K562 (cell line): ENCODE measurements around the gene DYTN. TPM values are rescaled to one million over a fixed set of nuclear protein-coding genes. Genes with fewer than 3 reads are reported as not detected.
A peak's percentile ranks its signal among the peaks of the same experiment; 100 is the strongest.

Source experiments
- ATF7 ChIP-seq: fragments of 450-650 bp; IDR thresholded peaks from 2 replicates; pipeline ENCODE4 v1.7.1; 2014; ENCODE audit warnings: mild to moderate bottlenecking, moderate library complexity
- KLF1 ChIP-seq: fragments of 450-650 bp; IDR thresholded peaks from 2 replicates; pipeline ENCODE4 v1.6.1; 2016; ENCODE audit warnings: missing genetic modification characterization, missing compliant biosample characterization
- MAFG ChIP-seq: fragments of 450-650 bp; conservative IDR thresholded peaks from 2 replicates; pipeline ENCODE4 v1.6.1; 2016; ENCODE audit warnings: missing genetic modification characterization, missing compliant biosample characterization
- MAFK ChIP-seq: IDR thresholded peaks from 2 replicates; pipeline ENCODE4 v1.6.1; 2011; ENCODE audit warnings: low read length, improper control_type of control experiment
- NCOA1 ChIP-seq: fragments of 450-650 bp; IDR thresholded peaks from 2 replicates; pipeline ENCODE4 v1.6.1; 2016; ENCODE audit warnings: low read depth
- SAP30 ChIP-seq: fragments of 200-600 bp; sonication (generic); IDR thresholded peaks from 2 replicates; pipeline ENCODE4 v1.6.1; 2012; ENCODE audit warnings: borderline replicate concordance, low read depth, mild to moderate bottlenecking, moderate library complexity, low read length, control low read depth, inconsistent platforms; ENCODE audit not compliant: insufficient read depth, poor library complexity, severe bottlenecking
- SREBF1 ChIP-seq: fragments of 150-350 bp; IDR thresholded peaks from 2 replicates; pipeline ENCODE4 v1.6.1; 2014; ENCODE audit warnings: antibody characterized with exemption, low read depth, low read length, borderline replicate concordance
- STAT5B ChIP-seq: fragments of 250-450 bp; sonication (Bioruptor Pico); IDR thresholded peaks from 2 replicates; pipeline ENCODE4 v1.8.0; 2021; ENCODE audit warnings: mild to moderate bottlenecking, inconsistent platforms
- TEAD1 ChIP-seq, 2 experiments: fragments of 450-650 bp in 1 of 2; sonication (generic) in 1 of 2; formaldehyde crosslinking; IDR thresholded peaks; 2 replicates each; pipeline versions ENCODE4 v1.4.0 to v1.8.0; 2020 to 2022; ENCODE audit warnings: mild to moderate bottlenecking in 2 of 2, missing genetic modification reagents in 1 of 2
- TEAD2 ChIP-seq: fragments of 450-650 bp; IDR thresholded peaks from 2 replicates; pipeline ENCODE4 v1.6.1; 2016; ENCODE audit warnings: missing genetic modification characterization, control low read depth, missing compliant biosample characterization
- ZFP36 ChIP-seq: fragments of 150-350 bp; IDR thresholded peaks from 2 replicates; pipeline ENCODE4 v1.6.1; 2018; ENCODE audit warnings: low read length, low read depth; ENCODE audit not compliant: partially characterized antibody
- ZNF699 ChIP-seq: fragments of 250-450 bp; sonication (Bioruptor Pico); IDR thresholded peaks from 2 replicates; pipeline ENCODE4 v1.8.0; 2021; ENCODE audit warnings: mild to moderate bottlenecking, moderate library complexity; ENCODE audit not compliant: insufficient replicate concordance
- polyA plus RNA-seq, 8 experiments: library from polyadenylated mRNA; depleted of rRNA in 4 of 8; stranded (reverse) in 5 of 8; unstranded in 3 of 8; fragments of >200 nt; fragmentation: Nextera tagmentation in 2 of 8; fragmentation: Illumina TruSeq in 1 of 8; extraction: Ambion mirVana in 2 of 8; extraction: Trizol in 1 of 8; gene quantifications; 2 replicates each; pipeline versions ENCODE4 v1.2.1 to v1.2.3, GENCODE V29; 2011 to 2014; ENCODE audit warnings: inconsistent platforms in 1 of 8, missing spikeins in 1 of 8
- total RNA-seq, 7 experiments: library from RNA; depleted of rRNA in 6 of 7; stranded (reverse); fragments of >200 nt in 6 of 7; fragmentation: Illumina TruSeq in 2 of 7; extraction: Trizol in 2 of 7; gene quantifications; 2 replicates each; pipeline versions ENCODE4 v1.2.1 to v1.2.3, GENCODE V29; 2011 to 2021; ENCODE audit warnings: low replicate concordance in 1 of 7
- TF ChIP-seq, protein P1 (sequence below), 2 experiments: fragments of 450-650 bp; formaldehyde crosslinking in 1 of 2; IDR thresholded peaks; 2 replicates each; pipeline versions ENCODE4 v1.4.0 to v1.6.1; 2014 to 2020; ENCODE audit warnings: mild to moderate bottlenecking in 2 of 2, borderline replicate concordance in 1 of 2, low read depth in 1 of 2

The DYTN gene
- total and polyA plus RNA-seq, 9 of the 15 experiments (the other 6 are each of a cell fraction or from before 2014, with no cell fraction given), result not detected

DNA sequence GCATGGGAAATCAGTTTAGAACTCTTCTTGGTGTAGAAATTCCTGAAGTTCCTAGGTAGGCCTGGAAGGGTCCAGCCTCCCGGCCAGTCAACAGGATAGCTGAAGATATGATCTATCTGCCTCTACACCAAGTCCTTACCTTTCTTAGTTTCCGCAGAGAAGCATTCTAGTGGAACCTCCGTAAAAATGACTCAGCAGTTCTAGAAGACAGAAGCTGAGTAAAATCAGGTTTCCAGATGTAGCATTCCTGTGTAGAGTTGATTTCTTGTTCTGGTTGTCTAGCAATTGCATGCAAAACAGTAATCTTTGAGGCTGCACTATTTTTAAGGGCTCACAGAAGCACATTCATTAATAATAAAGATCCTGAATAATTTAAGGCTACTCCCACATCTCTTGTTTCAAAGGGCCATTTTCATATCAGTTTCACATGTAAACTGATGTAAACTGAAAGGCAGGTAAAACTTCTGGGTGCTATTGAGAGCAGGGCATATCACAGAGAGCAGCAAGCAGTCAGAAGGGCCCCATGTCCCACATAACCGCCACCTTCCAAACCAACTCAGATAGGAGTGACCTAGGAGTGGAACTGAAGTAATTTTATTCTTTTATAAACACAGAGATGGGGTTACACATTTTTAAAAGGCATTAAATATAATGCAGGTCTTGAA lies 3.2 kb upstream of the DYTN start (continued):
- TF ChIP-seq, protein P1, sequence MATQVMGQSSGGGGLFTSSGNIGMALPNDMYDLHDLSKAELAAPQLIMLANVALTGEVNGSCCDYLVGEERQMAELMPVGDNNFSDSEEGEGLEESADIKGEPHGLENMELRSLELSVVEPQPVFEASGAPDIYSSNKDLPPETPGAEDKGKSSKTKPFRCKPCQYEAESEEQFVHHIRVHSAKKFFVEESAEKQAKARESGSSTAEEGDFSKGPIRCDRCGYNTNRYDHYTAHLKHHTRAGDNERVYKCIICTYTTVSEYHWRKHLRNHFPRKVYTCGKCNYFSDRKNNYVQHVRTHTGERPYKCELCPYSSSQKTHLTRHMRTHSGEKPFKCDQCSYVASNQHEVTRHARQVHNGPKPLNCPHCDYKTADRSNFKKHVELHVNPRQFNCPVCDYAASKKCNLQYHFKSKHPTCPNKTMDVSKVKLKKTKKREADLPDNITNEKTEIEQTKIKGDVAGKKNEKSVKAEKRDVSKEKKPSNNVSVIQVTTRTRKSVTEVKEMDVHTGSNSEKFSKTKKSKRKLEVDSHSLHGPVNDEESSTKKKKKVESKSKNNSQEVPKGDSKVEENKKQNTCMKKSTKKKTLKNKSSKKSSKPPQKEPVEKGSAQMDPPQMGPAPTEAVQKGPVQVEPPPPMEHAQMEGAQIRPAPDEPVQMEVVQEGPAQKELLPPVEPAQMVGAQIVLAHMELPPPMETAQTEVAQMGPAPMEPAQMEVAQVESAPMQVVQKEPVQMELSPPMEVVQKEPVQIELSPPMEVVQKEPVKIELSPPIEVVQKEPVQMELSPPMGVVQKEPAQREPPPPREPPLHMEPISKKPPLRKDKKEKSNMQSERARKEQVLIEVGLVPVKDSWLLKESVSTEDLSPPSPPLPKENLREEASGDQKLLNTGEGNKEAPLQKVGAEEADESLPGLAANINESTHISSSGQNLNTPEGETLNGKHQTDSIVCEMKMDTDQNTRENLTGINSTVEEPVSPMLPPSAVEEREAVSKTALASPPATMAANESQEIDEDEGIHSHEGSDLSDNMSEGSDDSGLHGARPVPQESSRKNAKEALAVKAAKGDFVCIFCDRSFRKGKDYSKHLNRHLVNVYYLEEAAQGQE (IDR thresholded peaks at IDR 0.05; ENCODE audit: borderline replicate concordance), result no peak
- TF ChIP-seq, protein P1 (CRISPR knock-in tag; IDR thresholded peaks at IDR 0.05; ENCODE audit: low read depth), result no peak
- TF ChIP-seq TEAD2, result no peak
- no peak for TF ChIP-seq TEAD1 (CRISPR knock-in tag; IDR thresholded peaks at IDR 0.05)
- TF ChIP-seq ZFP36, result no peak
- no peak for TF ChIP-seq NCOA1
- no peak for TF ChIP-seq ZNF699 (CRISPR knock-in tag)
- TF ChIP-seq MAFK, result peak; percentile 35; the same call in 1 of the 2 replicates
- no peak for TF ChIP-seq KLF1 (tag)
- peak; percentile 62 for TF ChIP-seq MAFG (tag)
- no peak for TF ChIP-seq SAP30
- TF ChIP-seq ATF7, result no peak
- no peak for TF ChIP-seq SREBF1
- TF ChIP-seq STAT5B (CRISPR knock-in tag), result no peak
